SK-N-MC (cell line): ENCODE data around the gene KLHL13.

Experiments used
- EZH2 ChIP-seq: fragments of 200-600 bp; sonication (generic); IDR thresholded peaks from one replicate; pipeline ENCODE4 v1.6.1; 2017; ENCODE audit warnings: antibody characterized with exemption
- POLR2AphosphoS5 ChIP-seq: IDR thresholded peaks from 2 replicates; pipeline ENCODE4 v1.6.1; 2012; ENCODE audit warnings: mild to moderate bottlenecking, low read depth, low read length, borderline replicate concordance

- no peak for TF ChIP-seq EZH2
- TF ChIP-seq POLR2AphosphoS5 = no peak
Observed at GRCh38 chrX:117982694-117983392, 133.8 kb downstream of the KLHL13 start.
